Peyer's patch (tissue), 4 donors: ENCODE measurements around the gene OR56A1. TPM values are rescaled to one million over a fixed set of nuclear protein-coding genes. Genes with fewer than 3 reads are reported as not detected.

Experiments used
- DNase-seq, 3 donors: peaks; one replicate each; pipeline ENCODE4 v3.0.0-alpha.2; 2017 to 2019
- H3K27ac ChIP-seq, 4 donors: fragments of 200-600 bp; sonication (generic); one replicate each; pipeline ENCODE4 v1.5.1; 2016 to 2019
- H3K27me3 ChIP-seq, 2 donors: fragments of 200-600 bp; sonication (generic); one replicate each; pipeline ENCODE4 v1.5.1; 2019
- H3K36me3 ChIP-seq, 3 donors: fragments of 200-600 bp; sonication (generic); one replicate each; pipeline ENCODE4 v1.5.1; 2016 to 2019
- H3K4me1 ChIP-seq, 4 donors: fragments of 200-600 bp; sonication (generic); one replicate each; pipeline ENCODE4 v1.5.1; 2016 to 2019
- H3K4me3 ChIP-seq, 4 donors: fragments of 200-600 bp; sonication (generic); 1 replicate in 3 of 4; 2 replicates in 1 of 4; pipeline ENCODE4 v1.5.1; 2016 to 2019; ENCODE audit warnings: mild to moderate bottlenecking in 1 of 4
- H3K9me3 ChIP-seq, 4 donors: fragments of 200-600 bp; sonication (generic); one replicate each; pipeline ENCODE4 v1.5.1; 2016 to 2019; ENCODE audit warnings: mild to moderate bottlenecking in 1 of 4
- POLR2A ChIP-seq, 2 donors: fragments of 450-650 bp; IDR thresholded peaks; one replicate each; pipeline ENCODE4 v1.5.1; 2017; ENCODE audit warnings: antibody characterized with exemption in 2 of 2, mild to moderate bottlenecking in 2 of 2, moderate library complexity in 2 of 2
- total RNA-seq, 4 donors: library from RNA; depleted of rRNA; stranded (reverse); fragments of >200 nt; gene quantifications; one replicate each; pipeline ENCODE4 v1.1.0, GENCODE V29; 2016
- TF ChIP-seq, protein P1 (sequence below), 6 experiments: fragments of 450-650 bp in 4 of 6; fragments of 200-600 bp in 2 of 6; sonication (generic) in 1 of 6; IDR thresholded peaks; one replicate each; pipeline ENCODE4 v1.5.1; 2017 to 2019; ENCODE audit warnings: antibody characterized with exemption in 6 of 6, mild to moderate bottlenecking in 3 of 6, moderate library complexity in 1 of 6

The OR56A1 gene
- total RNA-seq, 4 donors from 2014 or later, result not detected

DNA sequence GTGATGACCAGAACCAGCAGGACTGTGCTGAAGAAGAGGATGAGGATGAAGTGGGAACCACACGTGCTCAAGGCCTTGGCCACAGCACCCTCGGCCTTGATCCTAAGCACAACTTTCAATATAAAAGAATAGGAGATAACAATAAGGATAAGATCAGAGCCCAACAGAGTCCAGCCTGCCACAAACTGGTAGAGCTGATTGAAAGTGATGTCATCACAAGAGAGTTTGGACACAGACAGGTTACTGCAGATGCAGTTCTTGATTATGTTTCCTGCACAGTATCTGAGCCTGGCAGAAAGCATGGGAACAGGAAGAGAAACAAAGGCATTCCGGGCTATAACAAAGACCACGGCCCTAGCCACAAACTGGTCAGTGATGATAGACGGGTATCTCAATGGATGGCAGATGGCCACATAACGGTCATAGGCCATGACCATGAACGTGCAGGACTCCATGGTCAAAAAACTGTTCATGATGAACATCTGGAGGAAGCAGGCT, 28.3 kb downstream of the OR56A1 start:
- no peaks in the 10 kb centered on the region for H3K4me1 ChIP-seq
- H3K27ac ChIP-seq, result no peak overlapping the region
- no peak overlapping the region for H3K4me3 ChIP-seq
- H3K9me3 ChIP-seq, result no peaks in the 10 kb centered on the region
- no peaks in the 10 kb centered on the region for H3K36me3 ChIP-seq
- no peaks in the 10 kb centered on the region for H3K27me3 ChIP-seq
- no peak for TF ChIP-seq POLR2A (IDR thresholded peaks at IDR 0.05)
- TF ChIP-seq, protein P1, sequence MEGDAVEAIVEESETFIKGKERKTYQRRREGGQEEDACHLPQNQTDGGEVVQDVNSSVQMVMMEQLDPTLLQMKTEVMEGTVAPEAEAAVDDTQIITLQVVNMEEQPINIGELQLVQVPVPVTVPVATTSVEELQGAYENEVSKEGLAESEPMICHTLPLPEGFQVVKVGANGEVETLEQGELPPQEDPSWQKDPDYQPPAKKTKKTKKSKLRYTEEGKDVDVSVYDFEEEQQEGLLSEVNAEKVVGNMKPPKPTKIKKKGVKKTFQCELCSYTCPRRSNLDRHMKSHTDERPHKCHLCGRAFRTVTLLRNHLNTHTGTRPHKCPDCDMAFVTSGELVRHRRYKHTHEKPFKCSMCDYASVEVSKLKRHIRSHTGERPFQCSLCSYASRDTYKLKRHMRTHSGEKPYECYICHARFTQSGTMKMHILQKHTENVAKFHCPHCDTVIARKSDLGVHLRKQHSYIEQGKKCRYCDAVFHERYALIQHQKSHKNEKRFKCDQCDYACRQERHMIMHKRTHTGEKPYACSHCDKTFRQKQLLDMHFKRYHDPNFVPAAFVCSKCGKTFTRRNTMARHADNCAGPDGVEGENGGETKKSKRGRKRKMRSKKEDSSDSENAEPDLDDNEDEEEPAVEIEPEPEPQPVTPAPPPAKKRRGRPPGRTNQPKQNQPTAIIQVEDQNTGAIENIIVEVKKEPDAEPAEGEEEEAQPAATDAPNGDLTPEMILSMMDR (IDR thresholded peaks at IDR 0.05), result no peak
- no peak for DNase-seq

DNA sequence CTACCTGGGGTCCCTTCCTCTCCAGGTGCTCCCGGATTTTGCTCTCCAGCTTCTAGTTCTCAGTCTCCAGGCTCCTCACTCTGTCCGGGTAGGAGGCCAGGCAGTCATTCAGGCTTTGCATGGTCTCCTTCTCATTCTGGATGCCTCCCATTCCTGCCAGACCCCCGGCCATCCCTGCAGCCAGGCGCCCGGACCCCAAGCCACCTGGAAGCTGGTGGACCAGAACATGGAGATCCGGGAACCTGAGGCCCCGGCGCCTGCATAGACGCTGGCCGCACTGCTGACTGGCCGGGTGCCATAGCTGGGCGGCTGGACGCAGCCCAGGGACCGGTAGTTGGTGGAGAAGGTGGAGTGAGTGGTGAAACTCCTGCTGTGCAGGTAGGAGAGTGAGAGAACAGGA, 35.8 kb downstream of the OR56A1 start:
- Histone ChIP-seq H3K9me3 (no peaks in the 10 kb centered on the region), H3K27ac (no peak overlapping the region), H3K4me3 (no peak overlapping the region), H3K27me3 (no peaks in the 10 kb centered on the region), H3K36me3 (no peaks in the 10 kb centered on the region), H3K4me1 (no peaks in the 10 kb centered on the region)
- TF ChIP-seq, protein P1 (IDR thresholded peaks at IDR 0.05), result no peak
- no peak for TF ChIP-seq POLR2A (IDR thresholded peaks at IDR 0.05)
- no peak for DNase-seq

DNA sequence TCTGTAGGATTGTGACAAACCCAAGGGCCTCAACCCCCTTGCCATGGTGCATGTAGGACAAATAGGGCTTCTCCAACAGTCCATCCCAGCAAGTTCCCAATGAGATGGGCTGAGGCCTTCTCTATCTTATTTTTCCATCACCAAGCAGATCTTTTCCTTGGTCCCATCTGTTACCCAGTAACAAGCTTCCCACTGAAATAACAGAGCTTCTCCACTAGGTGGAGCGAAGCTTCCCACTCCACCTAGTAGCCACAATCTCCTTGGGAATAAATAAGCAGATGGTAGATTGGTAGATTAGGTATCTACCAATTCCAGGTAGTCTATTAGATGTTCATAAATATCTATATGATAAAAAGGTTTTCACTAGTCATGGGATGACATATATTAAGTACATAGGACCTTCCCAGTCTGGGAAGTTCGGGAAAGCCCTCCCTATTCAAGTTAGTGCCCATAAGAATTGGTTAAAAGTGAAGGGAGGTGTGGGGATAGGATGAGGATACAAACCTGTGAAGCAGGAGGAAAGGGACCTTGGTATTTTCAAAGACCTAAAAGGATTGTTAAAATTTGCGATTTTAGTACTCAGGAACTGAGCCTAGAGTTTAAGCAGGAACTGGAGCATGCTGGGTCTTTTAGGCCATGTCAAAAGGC, 37.8 kb downstream of the OR56A1 start:
- H3K27me3 ChIP-seq, result no peaks in the 10 kb centered on the region
- no peaks in the 10 kb centered on the region for H3K9me3 ChIP-seq
- H3K4me1 ChIP-seq, result no peaks in the 10 kb centered on the region
- H3K27ac ChIP-seq, result no peak overlapping the region
- no peak for TF ChIP-seq POLR2A (IDR thresholded peaks at IDR 0.05)
- TF ChIP-seq, protein P1 (IDR thresholded peaks at IDR 0.05), result peak in 3 of 6 experiments; percentile 46 to 55 (median 51)
- no peak overlapping the region for H3K4me3 ChIP-seq
- DNase-seq, result no peak
- no peaks in the 10 kb centered on the region for H3K36me3 ChIP-seq

DNA sequence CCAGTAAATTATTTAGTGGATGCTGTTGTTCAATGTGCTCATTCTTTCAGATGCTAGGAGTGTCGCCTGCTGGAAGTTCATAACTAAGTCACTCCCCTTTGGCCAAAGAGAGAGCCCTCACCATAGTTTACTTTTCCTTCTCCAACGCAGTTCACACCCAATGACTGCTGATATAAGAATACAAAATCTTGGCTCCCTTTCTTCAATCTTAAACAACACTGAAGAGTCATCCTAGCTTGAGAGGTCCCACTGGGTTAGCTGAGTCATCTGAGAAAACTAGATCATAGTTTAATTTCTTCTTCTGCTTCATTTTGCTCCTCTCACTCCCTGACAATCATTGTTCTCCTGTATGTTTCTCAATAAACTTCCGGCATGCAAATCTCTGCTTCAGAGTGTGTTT, 38.4 kb downstream of the OR56A1 start:
- Histone ChIP-seq H3K4me3 (no peak overlapping the region), H3K27ac (no peak overlapping the region), H3K27me3 (no peaks in the 10 kb centered on the region), H3K36me3 (no peaks in the 10 kb centered on the region), H3K4me1 (no peaks in the 10 kb centered on the region), H3K9me3 (no peaks in the 10 kb centered on the region)
- DNase-seq, result no peak
- TF ChIP-seq POLR2A (IDR thresholded peaks at IDR 0.05), result no peak
- TF ChIP-seq, protein P1 (IDR thresholded peaks at IDR 0.05), result no peak

DNA sequence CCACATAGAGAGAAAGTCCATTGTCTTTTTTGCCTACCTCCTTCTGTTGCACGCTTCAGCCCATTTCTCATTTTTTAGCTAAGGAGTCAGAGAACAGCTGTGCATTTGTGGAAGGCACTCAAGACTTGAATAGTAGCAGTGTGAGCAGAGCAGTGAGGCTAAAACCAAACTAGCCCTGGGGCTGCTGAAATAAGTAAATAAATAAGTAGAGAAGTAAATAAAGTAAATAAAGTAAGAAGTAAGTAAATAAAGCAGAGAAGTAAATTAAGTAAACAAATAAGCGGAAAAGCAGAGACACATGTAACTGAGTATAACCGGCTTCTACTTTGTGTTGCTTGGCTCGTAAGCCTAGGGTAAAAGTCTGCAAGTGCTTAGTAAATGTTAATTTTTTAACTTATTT, 41.4 kb downstream of the OR56A1 start:
- no peak for DNase-seq
- Histone ChIP-seq H3K9me3 (no peaks in the 10 kb centered on the region), H3K27me3 (no peaks in the 10 kb centered on the region), H3K4me3 (no peak overlapping the region), H3K36me3 (no peaks in the 10 kb centered on the region), H3K4me1 (no peaks in the 10 kb centered on the region), H3K27ac (no peak overlapping the region)
- TF ChIP-seq POLR2A (IDR thresholded peaks at IDR 0.05), result no peak
- TF ChIP-seq, protein P1 (IDR thresholded peaks at IDR 0.05), result no peak
